Chondrocyte (in vitro differentiated cells): Measurements from ENCODE around the gene SPDYE1. TPM values are rescaled to one million over a fixed set of nuclear protein-coding genes. Genes with fewer than 3 reads are reported as not detected.
A peak's percentile ranks its signal among the peaks of the same experiment; 100 is the strongest.

Experiments
- DNase-seq: peaks from one replicate; pipeline ENCODE4 v3.0.0; 2021; ENCODE audit warnings: mixed read lengths, low spot score
- H3K27ac Mint-ChIP-seq: one replicate; pipeline ENCODE4 v1.8.0; 2021; ENCODE audit warnings: mild to moderate bottlenecking, moderate library complexity, mixed read lengths; ENCODE audit not compliant: unreplicated experiment
- H3K27me3 Mint-ChIP-seq: 2 replicates; pipeline ENCODE4 v1.8.0; 2021; ENCODE audit warnings: low read depth, mixed read lengths
- H3K36me3 Mint-ChIP-seq: 2 replicates; pipeline ENCODE4 v1.8.0; 2021; ENCODE audit warnings: low read depth, mixed read lengths
- H3K4me1 Mint-ChIP-seq: 2 replicates; pipeline ENCODE4 v1.8.0; 2021; ENCODE audit warnings: low read depth, mild to moderate bottlenecking, mixed read lengths
- H3K4me3 Mint-ChIP-seq: one replicate; pipeline ENCODE4 v1.8.0; 2021; ENCODE audit warnings: mild to moderate bottlenecking, moderate library complexity, mixed read lengths; ENCODE audit not compliant: unreplicated experiment
- H3K9me3 Mint-ChIP-seq: 2 replicates; pipeline ENCODE4 v1.8.0; 2021; ENCODE audit warnings: low read depth, mixed read lengths
- total RNA-seq: library from RNA; stranded (reverse); gene quantifications from 3 replicates; pipeline ENCODE4 v1.2.1, GENCODE V29; 2021
- TF ChIP-seq, protein P1 (sequence below): fragments of 200-600 bp; sonication (generic); IDR thresholded peaks from 2 replicates; pipeline ENCODE4 v1.5.0; 2021; ENCODE audit warnings: antibody characterized with exemption, mild to moderate bottlenecking, moderate library complexity

SPDYE1 gene
- total RNA-seq, 1 donor from 2014 or later, result not detected

DNA sequence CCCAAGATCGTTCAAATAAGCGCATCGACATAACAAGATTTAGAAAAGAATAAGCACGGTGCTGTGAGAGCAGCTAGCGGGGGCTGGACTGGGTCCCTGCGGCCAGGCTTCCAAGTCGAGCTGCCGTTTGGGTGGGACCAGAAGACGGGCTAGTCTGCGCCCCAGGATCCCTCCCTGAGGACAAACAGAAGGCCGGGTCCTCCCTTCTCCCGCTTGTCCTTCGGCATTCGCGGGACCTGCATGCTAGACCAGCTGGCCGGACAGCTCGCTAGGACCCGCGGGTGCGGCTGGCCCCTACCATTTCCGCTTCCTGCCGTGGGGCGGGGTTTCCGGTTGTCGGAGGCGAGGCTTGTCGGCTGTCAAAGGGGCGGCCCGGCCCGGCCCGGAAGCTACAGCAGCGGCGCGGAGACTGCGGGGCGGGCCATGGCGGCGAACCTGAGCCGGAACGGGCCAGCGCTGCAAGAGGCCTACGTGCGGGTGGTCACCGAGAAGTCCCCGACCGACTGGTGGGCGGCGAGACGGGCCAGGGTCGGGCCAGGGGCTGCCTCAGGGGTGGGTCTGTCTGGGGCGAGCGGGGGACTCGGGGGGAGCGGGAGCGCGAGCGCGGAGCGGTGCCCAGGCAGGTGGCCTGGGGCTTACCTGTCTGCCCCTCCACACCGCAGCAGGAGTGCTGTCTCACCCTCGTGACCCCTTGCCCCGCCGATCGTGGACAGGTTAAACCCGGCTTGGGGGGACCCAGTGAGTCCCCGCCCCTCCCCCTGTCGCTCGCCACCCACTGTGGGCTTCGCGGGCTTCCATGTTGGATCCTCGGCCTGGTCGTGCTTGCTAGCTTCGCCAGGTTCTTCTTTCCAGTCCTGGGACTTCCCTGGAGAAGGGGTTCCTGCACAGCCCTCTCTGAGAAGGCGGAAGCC is 46.9 kb downstream of the SPDYE1 start, which contains the start of gene DBNL:
DBNL (plus strand) TSS at position 388 of the 911 bp plus-strand sequence; CDS start at position 424, 36 bp downstream.
- H3K9me3 Mint-ChIP-seq, result no peaks in the 10 kb centered on the region
- H3K4me1 Mint-ChIP-seq, result peaks cover 35% of the 10 kb centered on the region
- H3K27me3 Mint-ChIP-seq, result no peaks in the 10 kb centered on the region
- TF ChIP-seq, protein P1, sequence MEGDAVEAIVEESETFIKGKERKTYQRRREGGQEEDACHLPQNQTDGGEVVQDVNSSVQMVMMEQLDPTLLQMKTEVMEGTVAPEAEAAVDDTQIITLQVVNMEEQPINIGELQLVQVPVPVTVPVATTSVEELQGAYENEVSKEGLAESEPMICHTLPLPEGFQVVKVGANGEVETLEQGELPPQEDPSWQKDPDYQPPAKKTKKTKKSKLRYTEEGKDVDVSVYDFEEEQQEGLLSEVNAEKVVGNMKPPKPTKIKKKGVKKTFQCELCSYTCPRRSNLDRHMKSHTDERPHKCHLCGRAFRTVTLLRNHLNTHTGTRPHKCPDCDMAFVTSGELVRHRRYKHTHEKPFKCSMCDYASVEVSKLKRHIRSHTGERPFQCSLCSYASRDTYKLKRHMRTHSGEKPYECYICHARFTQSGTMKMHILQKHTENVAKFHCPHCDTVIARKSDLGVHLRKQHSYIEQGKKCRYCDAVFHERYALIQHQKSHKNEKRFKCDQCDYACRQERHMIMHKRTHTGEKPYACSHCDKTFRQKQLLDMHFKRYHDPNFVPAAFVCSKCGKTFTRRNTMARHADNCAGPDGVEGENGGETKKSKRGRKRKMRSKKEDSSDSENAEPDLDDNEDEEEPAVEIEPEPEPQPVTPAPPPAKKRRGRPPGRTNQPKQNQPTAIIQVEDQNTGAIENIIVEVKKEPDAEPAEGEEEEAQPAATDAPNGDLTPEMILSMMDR, result peak; percentile 5
- H3K36me3 Mint-ChIP-seq, result no peaks in the 10 kb centered on the region
- H3K4me3 Mint-ChIP-seq, result peak within 1 kb of the TSS; percentile 81
- peak; percentile 99 for DNase-seq
- H3K27ac Mint-ChIP-seq, result peak within 1 kb of the TSS; percentile 84

- TF ChIP-seq, protein P1, result no peak
- no peaks in the 10 kb centered on the region for H3K27me3 Mint-ChIP-seq
- no peak for DNase-seq
Measured at GRCh38 chr7:44045226-44046014, 47.7 kb downstream of the SPDYE1 start.

DNA sequence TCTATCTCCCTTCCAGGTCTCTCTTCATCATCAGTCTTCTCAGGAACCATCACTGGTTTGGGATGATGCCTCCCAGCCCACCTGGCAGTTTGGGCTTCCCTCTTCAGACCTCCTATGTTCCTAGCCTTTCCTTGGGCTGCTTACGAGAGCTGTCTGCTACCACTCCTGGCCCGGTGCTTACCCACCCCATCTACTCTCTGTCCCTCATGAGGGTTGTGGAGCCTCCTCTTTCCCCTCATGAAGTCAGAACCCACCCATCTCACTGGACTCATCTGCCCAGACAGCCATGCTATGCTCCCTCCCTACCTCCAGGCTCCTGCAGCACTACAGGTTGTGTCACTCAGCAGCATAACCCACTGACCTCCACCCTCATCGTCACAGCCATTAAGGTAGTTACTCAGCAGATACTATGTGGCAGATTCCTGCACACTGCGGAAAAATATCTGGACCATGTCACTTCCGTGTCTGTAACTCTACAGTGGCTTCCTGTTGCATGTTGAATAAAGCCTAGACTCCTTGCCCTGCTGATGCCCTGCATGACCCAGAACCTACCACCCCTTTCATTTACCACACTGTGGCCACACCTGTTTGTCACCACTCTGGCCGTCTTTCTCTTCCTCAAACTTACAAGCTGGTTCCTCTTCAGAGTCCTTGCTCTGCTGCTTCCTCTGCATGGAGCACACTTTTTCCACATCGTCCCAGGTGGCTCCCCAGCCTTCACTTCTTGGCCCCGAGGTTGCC is 48.8 kb downstream of the SPDYE1 start:
- Mint-ChIP-seq H3K27me3 (no peaks in the 10 kb centered on the region), H3K27ac (peak overlapping the region; percentile 73), H3K36me3 (peaks cover 6% of the 10 kb centered on the region), H3K4me3 (peak overlapping the region; percentile 81), H3K4me1 (peaks cover 35% of the 10 kb centered on the region), H3K9me3 (no peaks in the 10 kb centered on the region)
- no peak for DNase-seq
- TF ChIP-seq, protein P1, result no peak

More at GRCh38 chr7:44045226-44046014, 47.7 kb downstream of the SPDYE1 start:
- peak overlapping the region; percentile 81 for H3K4me3 Mint-ChIP-seq
- peaks cover 35% of the 10 kb centered on the region for H3K4me1 Mint-ChIP-seq
- H3K9me3 Mint-ChIP-seq, result no peaks in the 10 kb centered on the region
- H3K36me3 Mint-ChIP-seq, result peaks cover 3% of the 10 kb centered on the region
- H3K27ac Mint-ChIP-seq, result peak overlapping the region; percentile 73

DNA sequence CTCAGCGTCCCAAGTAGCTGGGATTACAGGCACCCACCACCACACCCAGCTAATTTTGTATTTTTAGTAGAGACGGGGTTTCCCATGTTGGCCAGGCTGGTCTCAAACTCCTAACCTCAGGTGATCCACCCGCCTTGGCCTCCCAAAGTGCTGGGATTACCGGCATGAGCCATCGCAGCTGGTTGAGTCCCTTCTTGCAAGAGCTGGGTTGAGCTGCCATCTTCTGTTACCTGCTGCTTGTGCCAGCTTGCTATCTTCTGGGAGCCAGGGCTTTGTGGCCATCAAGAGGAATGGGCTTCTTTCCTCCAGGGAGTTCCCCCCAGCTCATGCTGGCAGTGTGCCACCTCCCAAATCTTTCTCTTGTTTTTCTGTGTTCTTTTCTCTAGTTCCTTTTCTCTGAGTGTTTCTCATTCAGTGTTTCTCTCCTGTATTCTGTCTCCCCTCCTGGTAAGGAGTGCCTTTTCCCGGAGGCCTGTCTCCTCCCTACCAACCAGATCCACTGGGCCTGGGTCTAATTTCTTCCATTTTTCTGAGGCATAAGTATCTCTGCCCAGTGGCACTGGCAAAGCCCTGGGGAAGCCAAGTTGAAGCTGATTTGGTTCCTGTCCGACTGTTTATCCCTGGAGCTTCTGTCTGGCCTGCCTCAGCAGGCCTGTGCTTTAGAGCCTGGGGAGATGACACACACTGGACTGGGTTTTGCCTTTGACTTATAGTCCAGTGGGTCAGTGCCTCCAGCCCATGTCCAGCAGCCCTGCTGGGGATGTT is 50.5 kb downstream of the SPDYE1 start:
- H3K27me3 Mint-ChIP-seq, result no peaks in the 10 kb centered on the region
- DNase-seq, result no peak
- TF ChIP-seq, protein P1, result no peak
- no peaks in the 10 kb centered on the region for H3K9me3 Mint-ChIP-seq
- no peak overlapping the region for H3K4me3 Mint-ChIP-seq
- peaks cover 35% of the 10 kb centered on the region for H3K4me1 Mint-ChIP-seq
- peaks cover 15% of the 10 kb centered on the region for H3K36me3 Mint-ChIP-seq
- H3K27ac Mint-ChIP-seq, result no peak overlapping the region
